NCI-H146 (cell line): ENCODE results near the gene ZFAND2A.

Source experiments
- DNase-seq: peaks from one replicate; lab custom pipeline; 2025; lab: John Stamatoyannopoulos, UW

The ZFAND2A gene

DNA sequence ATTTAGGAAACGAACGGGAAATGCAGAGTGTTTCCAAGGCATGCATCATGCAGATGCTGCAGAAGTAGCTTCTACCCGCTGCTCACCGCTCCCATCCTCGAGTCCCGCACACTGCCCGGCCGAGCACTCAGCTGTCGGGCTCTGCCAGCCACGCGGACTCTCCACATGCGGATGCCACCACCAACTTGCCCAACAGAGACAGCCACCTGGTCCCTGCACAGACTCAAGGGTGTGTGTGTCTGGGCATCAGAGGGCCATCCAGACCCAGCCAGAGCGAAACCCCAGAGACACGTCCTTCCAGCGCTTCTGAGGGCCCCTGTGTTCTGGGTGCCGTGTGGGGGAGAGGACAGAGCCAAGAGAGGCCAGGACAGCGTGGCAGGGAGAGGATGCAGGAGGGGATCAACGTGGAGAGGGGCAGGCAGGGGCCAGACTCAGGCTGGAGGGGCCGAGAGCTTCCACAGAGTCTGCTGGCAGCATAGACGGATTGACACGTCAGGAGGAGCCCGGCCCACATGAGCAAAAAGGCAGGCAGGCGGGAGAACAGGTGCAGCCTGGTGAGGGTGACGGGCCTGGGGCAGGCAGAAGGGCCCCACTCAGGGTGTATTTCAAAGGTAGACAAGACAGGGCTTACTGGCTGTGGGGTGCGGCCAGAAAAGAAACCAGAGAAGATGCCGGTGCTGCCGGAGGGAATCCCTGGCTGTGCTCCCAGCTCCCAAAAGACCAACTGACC is 53.8 kb downstream of the ZFAND2A start:
- no peak for DNase-seq

DNA sequence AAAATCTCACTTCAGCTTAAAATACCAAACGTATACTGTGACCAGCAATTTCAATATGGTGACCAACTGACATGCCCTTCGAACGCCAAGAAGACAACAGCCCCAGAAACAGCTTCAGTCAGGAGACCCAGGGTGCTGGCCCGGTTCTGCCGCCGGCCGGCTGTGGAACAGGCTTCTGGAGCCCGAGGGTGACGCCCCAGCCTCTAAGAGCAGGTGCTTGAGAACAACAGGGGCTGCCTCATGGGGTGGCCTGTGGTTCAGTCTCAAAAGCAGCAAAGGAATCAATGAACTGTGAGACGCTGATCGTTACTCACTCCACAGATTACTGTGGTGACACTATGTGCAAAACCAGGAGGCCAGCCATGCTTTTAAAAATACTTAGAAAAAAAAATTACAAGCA is 54.8 kb downstream of the ZFAND2A start:
- DNase-seq = no peak

- DNase-seq = no peak
Observed at GRCh38 chr7:1104516-1105179, 55.3 kb downstream of the ZFAND2A start.

GRCh38 chr7:1103789-1104515 is 56.0 kb downstream of the ZFAND2A start:
- no peak for DNase-seq

- no peak for DNase-seq
Observed at GRCh38 chr7:1103009-1103788, 56.8 kb downstream of the ZFAND2A start.
